ENCODE data around the gene DBR1.

DNA sequence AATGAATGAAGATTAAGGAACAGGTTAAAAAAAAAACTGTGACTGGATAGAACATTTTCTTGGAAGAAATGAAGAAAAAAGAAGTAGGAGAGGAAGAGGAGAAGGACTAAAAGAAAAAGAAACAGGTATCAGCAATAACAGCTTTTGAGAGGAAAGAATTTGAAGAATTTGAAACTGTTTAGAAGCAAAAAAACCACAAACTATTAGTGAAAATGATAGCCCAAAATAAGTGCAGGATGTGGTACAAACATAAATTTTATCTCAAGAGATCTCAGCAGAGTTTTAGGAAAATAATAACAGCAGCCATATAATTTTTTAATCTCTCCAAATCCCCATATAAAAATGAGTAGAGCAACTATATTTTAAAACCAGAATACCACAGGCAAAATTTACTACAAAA, 33.8 kb downstream of the DBR1 start:
- TF ChIP-seq, protein P1, sequence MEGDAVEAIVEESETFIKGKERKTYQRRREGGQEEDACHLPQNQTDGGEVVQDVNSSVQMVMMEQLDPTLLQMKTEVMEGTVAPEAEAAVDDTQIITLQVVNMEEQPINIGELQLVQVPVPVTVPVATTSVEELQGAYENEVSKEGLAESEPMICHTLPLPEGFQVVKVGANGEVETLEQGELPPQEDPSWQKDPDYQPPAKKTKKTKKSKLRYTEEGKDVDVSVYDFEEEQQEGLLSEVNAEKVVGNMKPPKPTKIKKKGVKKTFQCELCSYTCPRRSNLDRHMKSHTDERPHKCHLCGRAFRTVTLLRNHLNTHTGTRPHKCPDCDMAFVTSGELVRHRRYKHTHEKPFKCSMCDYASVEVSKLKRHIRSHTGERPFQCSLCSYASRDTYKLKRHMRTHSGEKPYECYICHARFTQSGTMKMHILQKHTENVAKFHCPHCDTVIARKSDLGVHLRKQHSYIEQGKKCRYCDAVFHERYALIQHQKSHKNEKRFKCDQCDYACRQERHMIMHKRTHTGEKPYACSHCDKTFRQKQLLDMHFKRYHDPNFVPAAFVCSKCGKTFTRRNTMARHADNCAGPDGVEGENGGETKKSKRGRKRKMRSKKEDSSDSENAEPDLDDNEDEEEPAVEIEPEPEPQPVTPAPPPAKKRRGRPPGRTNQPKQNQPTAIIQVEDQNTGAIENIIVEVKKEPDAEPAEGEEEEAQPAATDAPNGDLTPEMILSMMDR (IDR thresholded peaks at IDR 0.05) = no peak
- no peak for TF ChIP-seq POLR2AphosphoS5 (IDR thresholded peaks at IDR 0.05)
- TF ChIP-seq POLR2A (IDR thresholded peaks at IDR 0.05) = no peak

Measured in upper lobe of left lung (tissue), 4 donors.